Breast epithelium (tissue), 3 donors: ENCODE data around the gene WNK2.

ENCODE experiments used
- POLR2A ChIP-seq: fragments of 450-650 bp; IDR thresholded peaks from one replicate; pipeline ENCODE4 v1.6.1; 2016; ENCODE audit warnings: antibody characterized with exemption, mild to moderate bottlenecking, moderate library complexity
- POLR2AphosphoS5 ChIP-seq, 3 donors: sonication (generic); formaldehyde crosslinking; IDR thresholded peaks; one replicate each; pipeline ENCODE4 v1.6.1; 2017; ENCODE audit warnings: antibody characterized with exemption in 3 of 3
- TF ChIP-seq, protein P1 (sequence below), 3 donors: fragments of 450-650 bp; IDR thresholded peaks; one replicate each; pipeline ENCODE4 v1.5.1; 2016 to 2017; ENCODE audit warnings: antibody characterized with exemption in 3 of 3, mild to moderate bottlenecking in 3 of 3, moderate library complexity in 3 of 3

GRCh38 chr9:93295031-93295430, 111.1 kb downstream of the WNK2 start:
- TF ChIP-seq, protein P1, sequence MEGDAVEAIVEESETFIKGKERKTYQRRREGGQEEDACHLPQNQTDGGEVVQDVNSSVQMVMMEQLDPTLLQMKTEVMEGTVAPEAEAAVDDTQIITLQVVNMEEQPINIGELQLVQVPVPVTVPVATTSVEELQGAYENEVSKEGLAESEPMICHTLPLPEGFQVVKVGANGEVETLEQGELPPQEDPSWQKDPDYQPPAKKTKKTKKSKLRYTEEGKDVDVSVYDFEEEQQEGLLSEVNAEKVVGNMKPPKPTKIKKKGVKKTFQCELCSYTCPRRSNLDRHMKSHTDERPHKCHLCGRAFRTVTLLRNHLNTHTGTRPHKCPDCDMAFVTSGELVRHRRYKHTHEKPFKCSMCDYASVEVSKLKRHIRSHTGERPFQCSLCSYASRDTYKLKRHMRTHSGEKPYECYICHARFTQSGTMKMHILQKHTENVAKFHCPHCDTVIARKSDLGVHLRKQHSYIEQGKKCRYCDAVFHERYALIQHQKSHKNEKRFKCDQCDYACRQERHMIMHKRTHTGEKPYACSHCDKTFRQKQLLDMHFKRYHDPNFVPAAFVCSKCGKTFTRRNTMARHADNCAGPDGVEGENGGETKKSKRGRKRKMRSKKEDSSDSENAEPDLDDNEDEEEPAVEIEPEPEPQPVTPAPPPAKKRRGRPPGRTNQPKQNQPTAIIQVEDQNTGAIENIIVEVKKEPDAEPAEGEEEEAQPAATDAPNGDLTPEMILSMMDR (IDR thresholded peaks at IDR 0.05): no peak
- TF ChIP-seq POLR2AphosphoS5 (IDR thresholded peaks at IDR 0.05): no peak
- TF ChIP-seq POLR2A: no peak
